HTR-8/SVneo (cell line): ENCODE measurements around the gene ALDH16A1.
A peak's percentile ranks its signal among the peaks of the same experiment; 100 is the strongest.

Experiments used
- DNase-seq: peaks from one replicate; pipeline ENCODE4 v3.0.0; 2011; ENCODE audit warnings: low spot score, mixed read lengths; ENCODE audit not compliant: insufficient read length
- FAIRE-seq: peaks from 2 replicates; lab custom pipeline; 2011; peaks lifted over from hg19 to GRCh38; lab: Jason Lieb, UNC

Gene ALDH16A1

DNA sequence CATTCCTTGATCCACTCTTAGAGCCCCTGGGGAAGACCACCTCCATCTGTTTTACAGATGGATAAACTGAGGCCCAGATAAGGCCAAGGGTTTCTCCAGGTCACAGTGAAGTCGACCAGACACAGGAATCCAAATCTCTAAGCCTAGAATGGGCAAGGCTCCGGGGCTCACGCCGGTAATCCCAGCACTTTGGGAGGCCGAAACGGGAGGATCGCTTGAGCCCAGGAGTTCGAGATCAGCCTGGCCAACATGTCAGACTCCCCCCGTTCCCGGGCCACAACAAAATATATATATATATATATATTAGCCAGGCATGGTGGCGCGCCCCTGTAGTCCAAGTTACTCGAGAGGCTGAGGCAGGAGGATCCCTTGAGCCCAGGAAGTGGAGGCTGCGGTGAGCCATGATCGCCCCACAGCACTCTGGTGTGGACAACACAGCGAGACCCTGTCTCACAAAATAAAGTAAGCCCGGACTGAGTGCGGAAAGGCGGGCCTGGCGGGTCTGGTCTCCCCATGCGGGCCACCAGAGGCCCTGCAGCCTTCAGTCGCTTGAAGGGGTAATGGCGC, 33.8 kb downstream of the ALDH16A1 start:
- no peak for FAIRE-seq

DNA sequence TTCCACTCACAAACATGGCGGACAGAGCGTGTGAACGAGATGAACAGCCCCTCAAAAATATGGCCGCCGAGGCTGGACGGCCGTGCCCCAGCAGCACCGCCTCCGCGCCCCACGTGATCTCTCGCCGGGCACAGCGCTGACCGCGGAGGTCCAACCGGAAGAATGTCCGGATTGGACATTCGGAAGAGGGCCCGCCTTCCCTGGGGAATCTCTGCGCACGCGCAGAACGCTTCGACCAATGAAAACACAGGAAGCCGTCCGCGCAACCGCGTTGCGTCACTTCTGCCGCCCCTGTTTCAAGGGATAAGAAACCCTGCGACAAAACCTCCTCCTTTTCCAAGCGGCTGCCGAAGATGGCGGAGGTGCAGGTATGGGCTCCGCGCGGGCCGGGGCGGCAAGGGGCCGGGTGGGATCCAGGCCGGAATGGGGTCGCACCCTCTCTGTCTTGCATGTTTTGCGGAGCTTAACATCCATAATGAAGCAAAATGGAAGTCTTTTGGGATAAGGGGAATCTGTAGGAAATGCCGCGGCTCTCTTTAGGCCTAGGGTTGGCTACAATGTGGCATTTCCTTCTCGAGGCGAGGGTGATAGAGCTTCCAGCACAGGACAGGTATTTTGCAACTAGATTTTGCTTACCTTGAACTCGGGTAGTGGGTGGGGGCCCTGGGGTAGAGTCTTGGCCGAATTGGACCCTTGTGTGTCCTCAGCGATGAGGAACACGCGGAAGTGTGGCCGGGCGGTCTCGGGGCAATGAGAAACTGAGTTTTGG, 34.4 kb downstream of the ALDH16A1 start, which contains the start of gene RPL13A:
Gene RPL13A, plus strand, starts transcription at position 332 of the 769 bp plus-strand sequence. Its CDS starts 22 bp downstream, at position 354.
- DNase-seq (peak; percentile 98), FAIRE-seq (peak; percentile 95)

More for the DNA sequence above, 33.8 kb downstream of the ALDH16A1 start:
- DNase-seq, result no peak

DNA sequence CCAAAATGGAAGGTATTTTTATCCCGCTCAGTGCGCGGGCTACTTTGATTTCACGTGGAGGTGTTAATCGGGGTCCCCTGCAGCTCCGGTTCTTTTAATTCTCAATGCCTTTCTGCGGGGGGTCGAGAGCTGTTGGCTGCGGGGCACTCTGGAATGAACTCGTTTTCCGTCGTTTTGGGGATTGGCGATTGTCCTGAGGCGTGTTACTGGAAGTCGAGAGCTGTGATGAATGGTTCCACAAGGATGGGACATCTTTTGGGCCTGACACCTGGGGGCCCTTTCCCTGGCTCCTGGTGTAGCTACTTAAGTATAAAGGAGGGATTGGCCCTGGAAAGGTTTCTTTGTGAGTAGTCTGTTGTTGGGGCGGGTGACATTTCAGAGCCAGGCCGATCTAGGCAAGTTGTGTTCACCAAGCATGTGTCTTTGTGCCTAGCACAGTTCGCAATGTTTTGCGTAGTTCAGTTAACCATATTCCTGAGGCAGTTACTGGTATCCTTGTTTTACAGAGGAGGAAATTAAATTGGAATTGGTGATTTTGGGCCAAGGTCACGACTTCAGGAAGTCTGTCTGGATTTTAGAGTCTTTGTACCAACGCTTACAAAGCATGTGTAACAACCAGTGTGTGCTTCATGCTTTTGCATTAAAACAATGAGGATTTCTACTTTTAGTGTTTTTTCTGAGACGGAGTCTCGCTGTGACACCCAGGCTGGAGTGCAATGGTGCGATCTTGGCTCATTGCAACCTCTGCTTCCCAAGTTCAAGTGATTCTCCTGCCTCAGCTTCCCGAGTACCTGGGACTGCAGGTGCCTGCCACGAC, 35.2 kb downstream of the ALDH16A1 start:
- no peak for DNase-seq
- no peak for FAIRE-seq

DNA sequence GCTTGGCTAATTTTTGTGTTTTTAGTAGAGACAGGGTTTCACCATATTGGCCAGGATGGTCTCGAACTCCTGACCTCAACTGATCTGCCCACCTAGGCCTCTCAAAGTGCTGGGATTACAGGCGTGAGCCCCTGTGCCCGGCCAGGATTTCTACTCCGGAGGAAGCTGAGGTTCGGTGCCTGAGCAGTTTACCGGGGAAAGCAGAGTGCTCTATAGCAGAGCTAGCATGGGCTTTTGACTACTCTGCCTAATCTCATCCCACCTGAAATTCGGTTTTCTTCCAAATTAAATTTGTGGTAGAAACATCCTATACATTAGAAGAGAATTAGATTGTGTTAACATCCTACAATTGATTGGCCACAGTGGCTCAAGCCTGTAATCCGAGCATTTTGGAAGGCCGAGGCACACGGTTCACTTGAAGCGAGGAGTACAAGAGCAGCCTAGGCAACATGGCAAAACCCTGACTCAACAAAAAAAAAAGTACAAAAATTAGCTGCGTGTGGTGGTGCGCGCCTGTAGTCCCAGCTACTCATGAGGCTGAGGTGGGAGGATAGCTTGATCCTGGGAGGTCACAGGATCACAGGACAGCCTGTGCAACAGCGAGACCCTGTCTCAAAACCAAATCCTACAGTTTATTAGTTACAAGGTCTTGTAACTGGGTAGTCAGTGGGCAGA, 36.0 kb downstream of the ALDH16A1 start:
- DNase-seq (no peak), FAIRE-seq (no peak)

DNA sequence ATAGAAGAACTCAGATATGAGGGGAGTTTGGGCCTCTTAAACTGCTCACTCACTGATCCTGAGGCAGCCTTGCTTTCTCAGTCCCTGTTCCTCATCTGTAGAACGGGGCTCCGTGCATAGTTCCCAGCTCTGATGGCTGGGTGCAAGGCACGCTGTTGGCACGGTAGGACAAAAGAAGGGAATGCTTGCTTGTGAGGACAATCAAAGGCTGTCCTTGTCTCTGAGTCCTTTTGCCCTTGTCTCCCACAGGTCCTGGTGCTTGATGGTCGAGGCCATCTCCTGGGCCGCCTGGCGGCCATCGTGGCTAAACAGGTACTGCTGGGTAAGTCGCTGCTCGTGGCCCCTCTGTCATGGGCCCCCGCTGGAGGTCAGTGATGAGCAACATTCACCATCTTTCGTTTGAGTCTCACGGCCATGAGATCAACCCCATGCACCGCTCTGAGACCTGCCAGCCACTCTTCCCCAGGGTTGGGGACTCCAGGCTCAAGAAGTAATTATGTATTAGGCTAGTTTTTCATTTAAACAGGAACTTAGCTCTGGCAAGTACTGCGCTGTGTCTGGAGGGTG, 36.7 kb downstream of the ALDH16A1 start:
- no peak for FAIRE-seq
- no peak for DNase-seq

DNA sequence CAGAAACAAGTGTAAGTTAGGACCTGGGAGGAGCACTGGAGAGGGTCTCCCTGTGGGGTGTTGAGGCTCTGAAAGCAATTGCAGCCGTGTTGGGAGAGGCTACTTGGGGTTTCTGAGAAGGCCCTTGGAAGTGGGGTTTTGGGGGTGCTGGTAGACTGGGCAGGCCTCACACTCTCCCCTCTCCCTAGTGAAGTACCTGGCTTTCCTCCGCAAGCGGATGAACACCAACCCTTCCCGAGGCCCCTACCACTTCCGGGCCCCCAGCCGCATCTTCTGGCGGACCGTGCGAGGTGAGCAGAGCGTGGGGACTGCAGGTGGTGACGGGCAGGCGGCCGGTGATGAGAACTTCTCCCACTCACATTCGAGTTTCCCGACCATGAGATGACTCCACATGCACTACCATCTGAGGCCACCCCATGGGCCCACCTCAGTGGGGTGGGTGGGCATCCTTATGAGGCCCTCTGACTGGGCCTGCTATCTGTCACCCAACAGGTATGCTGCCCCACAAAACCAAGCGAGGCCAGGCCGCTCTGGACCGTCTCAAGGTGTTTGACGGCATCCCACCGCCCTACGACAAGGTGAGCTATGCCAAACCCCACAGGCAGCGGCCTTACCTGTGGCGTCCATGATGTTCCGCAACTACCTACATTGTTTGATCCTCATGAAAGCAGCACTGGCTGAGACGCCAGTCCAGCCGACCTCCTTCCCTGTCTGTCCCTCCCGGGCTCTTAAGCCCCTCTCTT, 37.4 kb downstream of the ALDH16A1 start:
- DNase-seq, result no peak
- FAIRE-seq, result no peak

DNA sequence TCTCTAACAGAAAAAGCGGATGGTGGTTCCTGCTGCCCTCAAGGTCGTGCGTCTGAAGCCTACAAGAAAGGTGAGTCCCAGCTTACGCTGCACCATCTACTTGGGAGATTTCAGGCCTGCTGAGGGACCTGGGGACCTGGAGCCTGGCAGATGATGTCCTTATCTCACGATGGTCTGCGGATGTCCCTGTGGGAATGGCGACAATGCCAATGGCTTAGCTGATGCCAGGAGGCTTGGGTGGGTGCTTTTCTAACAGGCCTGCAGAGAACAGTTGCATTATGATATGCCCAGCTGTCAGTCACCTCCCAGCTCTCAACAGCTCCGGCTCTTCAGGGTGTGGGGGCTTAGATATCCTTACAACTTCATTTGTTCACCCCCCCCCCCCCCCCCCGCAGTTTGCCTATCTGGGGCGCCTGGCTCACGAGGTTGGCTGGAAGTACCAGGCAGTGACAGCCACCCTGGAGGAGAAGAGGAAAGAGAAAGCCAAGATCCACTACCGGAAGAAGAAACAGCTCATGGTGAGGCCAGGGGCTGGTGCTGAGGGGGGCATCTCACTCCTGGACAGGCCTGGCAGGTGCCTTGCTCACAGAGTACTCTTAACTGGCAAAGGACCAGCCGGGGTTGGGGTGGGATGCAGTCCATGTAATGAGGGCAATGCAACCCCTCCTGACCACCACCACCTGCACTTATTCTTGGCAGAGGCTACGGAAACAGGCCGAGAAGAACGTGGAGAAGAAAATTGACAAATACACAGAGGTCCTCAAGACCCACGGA, 38.2 kb downstream of the ALDH16A1 start:
- no peak for FAIRE-seq
- no peak for DNase-seq

DNA sequence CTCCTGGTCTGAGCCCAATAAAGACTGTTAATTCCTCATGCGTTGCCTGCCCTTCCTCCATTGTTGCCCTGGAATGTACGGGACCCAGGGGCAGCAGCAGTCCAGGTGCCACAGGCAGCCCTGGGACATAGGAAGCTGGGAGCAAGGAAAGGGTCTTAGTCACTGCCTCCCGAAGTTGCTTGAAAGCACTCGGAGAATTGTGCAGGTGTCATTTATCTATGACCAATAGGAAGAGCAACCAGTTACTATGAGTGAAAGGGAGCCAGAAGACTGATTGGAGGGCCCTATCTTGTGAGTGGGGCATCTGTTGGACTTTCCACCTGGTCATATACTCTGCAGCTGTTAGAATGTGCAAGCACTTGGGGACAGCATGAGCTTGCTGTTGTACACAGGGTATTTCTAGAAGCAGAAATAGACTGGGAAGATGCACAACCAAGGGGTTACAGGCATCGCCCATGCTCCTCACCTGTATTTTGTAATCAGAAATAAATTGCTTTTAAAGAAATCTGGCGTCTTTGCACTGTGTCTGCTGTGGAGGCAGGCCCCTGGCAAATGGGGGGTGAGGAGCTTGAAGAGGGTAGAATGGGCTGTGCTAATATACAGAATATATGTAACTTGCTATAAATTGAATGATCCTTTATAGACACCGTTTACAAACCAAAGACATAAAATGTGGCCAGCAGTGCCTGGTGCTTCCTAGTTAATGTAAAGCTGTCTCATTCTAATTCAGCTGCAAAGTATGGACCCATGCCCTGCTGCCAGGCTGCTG, 39.0 kb downstream of the ALDH16A1 start:
- DNase-seq, result no peak
- no peak for FAIRE-seq

DNA sequence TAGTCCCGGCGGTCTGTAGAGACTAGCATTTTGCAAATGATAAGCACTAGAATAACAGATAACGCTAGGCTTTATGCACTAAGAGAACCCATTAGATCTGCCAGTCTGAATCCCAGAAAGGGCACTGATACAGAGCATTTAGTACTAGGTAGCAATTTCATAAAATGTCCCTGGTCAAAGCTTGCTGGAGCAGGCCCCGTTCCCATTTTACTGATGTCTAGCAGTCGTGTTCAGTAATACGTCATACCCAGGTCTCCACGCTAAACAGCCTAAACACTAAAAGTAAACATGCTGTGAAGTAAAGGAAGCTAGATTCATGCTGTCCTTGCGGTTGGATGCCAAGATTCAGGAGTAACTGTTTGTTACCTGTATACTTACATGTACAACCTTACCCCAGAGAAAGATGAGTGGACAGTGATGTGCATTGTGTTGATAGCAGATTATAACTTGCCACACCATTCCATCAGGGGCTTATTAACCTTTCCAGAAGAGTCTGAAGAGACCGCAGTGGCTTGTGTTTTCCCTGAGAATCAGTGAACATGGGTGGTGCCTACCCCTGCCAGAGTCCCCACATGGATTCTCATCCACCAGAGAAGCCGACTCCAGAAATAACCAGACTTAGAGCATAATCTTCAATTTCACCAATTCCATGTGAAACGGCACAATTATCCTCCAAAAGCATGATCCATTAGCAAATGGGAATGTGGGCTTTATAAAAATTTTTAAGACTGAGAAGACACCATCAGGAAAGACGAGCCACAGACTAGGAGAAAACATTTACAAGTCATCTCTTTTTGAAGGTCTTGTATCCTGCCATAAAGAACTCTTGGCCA, 39.8 kb downstream of the ALDH16A1 start:
- FAIRE-seq (no peak), DNase-seq (no peak)

DNA sequence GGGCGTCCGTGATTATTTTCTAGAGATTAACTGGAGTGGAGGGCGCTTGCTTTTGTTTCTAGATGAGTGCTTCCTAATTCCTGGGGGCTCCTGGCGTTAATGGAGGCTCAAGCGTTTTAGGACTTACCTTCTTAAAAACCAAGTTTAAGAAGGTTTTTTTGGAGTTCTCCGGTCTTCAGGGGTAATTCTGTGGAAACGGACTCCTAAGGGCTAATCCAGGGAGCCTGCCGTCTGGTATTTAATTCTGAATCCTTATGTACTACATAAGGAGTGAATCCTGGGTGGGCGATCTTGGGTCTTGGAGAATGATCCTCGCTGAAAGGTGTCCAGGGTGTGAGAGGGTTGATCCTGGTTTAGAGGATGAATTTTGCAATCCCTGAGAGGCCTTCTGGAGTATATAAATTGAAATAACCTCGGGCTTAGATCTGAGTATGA, 43.6 kb downstream of the ALDH16A1 start:
- FAIRE-seq, result no peak

DNA sequence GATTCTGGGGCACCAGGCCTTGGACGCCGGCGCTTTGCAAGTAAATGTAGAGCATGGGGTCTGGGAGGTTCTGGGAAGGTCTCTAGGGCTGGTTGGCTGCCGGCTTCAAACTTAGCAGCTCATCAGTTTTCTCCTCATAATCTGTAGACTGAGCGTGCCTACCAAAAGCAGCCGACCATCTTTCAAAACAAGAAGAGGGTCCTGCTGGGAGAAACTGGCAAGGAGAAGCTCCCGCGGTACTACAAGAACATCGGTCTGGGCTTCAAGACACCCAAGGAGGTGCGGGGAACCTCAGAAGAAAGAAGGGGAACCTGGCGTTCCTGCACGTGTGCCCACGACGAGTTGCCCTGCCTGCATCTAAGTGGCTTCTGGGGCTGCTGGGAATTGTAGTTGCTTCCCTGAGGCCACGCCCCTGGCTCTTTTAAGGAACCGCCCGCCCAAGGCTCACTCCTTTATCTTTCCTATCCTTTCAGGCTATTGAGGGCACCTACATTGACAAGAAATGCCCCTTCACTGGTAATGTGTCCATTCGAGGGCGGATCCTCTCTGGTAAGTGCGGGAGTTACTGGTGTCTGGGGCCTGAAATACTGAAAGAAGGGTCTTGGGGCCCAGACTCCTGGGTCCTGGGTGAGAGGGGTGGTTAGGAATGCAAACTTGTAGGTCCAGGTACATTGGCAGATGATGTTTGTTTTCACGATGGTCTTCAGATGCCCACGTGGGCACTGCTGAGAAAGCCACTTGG, 44.2 kb downstream of the ALDH16A1 start:
- DNase-seq (peak; percentile 37), FAIRE-seq (no peak)

More for the DNA sequence above, 43.6 kb downstream of the ALDH16A1 start:
- no peak for DNase-seq

DNA sequence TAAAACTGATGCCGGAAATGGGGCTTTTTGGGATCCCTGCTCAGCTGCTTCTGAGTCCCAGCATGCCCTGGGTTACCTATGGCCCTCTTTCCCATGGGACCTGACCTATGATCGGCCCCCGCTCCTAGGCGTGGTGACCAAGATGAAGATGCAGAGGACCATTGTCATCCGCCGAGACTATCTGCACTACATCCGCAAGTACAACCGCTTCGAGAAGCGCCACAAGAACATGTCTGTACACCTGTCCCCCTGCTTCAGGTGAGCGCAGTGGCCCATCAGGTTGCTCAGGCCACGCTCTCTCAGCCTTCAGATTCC, 44.7 kb downstream of the ALDH16A1 start:
- DNase-seq, result no peak
- no peak for FAIRE-seq

DNA sequence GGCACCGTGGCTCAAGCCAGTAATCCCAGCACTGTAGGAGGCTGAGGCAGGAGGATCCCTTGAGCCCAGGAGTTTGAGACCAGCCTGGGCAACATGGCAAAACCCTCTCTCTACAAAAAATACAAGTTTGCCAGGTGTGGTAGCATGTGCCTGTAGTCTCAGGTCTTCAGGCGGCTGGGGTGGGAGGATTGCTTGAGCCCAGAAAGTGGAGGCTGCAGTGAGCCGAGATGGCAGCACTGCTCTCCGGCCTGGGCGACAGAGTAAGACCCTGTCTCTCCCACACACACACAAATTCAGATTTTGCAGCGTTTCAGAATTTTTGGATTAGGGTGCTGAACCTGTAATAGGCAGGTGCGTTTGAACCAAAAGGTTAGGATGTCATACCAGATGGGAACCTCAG, 45.5 kb downstream of the ALDH16A1 start:
- FAIRE-seq, result no peak
- no peak for DNase-seq

DNA sequence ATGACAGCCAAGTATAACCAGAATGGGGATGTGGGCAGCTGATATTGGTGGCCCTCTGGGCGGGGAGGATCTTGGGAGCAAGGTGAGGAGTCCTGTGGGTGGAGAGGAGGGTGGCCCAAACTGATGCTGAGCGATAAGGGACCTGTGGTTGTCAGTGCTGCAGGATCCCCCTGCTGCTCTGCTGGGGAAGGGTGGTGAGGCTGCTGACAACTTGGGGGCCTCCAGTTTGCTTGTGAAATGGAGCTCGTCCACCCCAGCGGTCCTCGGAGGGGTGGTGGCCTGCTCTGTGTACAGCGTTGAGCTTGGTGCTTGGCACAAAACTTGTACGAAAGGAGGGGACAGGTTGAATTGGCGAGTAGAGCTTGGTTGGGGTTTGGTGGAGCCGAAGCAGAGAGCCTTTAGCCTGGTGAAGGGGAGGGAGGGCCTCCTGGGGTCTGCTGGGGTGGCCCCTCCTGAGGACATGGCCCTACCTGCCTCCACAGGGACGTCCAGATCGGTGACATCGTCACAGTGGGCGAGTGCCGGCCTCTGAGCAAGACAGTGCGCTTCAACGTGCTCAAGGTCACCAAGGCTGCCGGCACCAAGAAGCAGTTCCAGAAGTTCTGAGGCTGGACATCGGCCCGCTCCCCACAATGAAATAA, 46.1 kb downstream of the ALDH16A1 start:
- DNase-seq (no peak), FAIRE-seq (no peak)

DNA sequence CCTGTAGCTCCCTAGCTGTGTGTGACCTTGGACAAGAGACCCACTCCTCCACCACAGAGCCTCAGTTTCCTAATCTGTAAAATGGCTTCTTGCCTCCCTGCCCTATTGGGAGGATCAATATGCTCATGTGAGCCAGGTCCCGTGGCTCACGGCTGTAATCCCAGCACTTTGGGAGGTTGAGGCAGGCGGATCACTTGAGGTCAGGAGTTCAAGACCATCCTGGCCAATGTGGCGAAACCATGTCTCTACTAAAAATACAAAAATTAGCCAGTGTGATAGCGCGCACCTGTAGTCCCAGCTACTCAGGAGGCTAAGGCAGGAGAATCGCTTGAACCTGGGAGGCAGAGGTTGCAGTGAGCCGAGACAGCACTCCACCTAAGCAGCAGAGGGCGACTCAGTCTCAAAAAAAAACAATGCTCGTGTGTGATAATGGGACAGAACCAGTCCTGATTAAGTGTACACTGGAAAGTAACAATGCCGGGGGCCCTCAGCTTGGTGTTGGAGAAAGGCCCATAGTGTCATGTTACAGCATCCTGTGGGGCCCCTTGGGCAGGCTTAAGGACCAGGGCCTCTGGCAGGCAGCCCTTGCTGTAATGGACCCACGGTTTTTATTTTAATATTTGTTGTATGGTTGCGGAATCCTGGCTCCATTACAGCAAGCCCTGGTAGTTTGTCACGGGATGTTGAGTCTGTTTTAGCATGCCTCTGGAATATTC, 50.0 kb downstream of the ALDH16A1 start:
- FAIRE-seq (peak; percentile 23), DNase-seq (peak; percentile 64)
